Measurements from ENCODE around the gene CCDC57. TPM values are rescaled to one million over a fixed set of nuclear protein-coding genes. Genes with fewer than 3 reads are reported as not detected.

CCDC57 gene
- polyA plus RNA-seq, 1 donor (not counting 4 experiments of a cell fraction or from before 2014, with no cell fraction given): 19.2 TPM

DNA sequence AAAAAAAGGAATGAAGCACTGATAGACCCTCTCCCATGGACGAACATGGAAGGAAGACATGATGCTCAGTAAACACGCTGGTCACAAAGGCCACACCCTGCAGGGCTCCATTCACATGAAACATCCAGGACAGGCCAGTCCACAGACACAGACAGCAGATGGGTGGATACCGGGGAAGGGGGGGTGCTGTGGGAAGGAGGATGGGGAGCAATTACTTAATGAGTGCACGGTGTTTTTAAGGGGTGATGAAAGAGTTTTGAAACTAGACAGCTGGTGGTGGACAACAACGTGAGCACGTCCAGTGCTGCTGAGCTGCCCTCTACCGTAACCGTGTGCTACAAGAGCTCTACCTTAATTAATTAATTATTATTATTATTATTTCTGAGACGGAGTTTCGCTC is 10.2 kb upstream of the CCDC57 start:
- Histone ChIP-seq H3K79me2 (ENCODE audit: control insufficient read depth, insufficient read depth, low read length) (no peaks in the 10 kb centered on the region), H3K4me2 (ENCODE audit: control insufficient read depth, extremely low read depth, insufficient read depth, low read depth, low read length) (no peak overlapping the region), H4K20me1 (ENCODE audit: control insufficient read depth, extremely low read depth, insufficient read depth, low read length) (no peaks in the 10 kb centered on the region), H3K4me1 (ENCODE audit: control insufficient read depth, extremely low read depth, insufficient read depth, low read length) (peaks cover 4% of the 10 kb centered on the region), H3K9me1 (ENCODE audit: control insufficient read depth, extremely low read depth, insufficient read depth, low read length) (no peaks in the 10 kb centered on the region), H3K27me3 (ENCODE audit: control insufficient read depth, extremely low read depth, insufficient read depth, low read length) (no peaks in the 10 kb centered on the region), H3K9me3 (ENCODE audit: control insufficient read depth, low read depth, low read length) (no peaks in the 10 kb centered on the region), H3K4me3 (ENCODE audit: control insufficient read depth in 2 of 3, extremely low read depth in 1 of 3, insufficient read depth in 2 of 3, low read depth in 1 of 3, low read length in 3 of 3) (no peak overlapping the region), H3K36me3 (ENCODE audit: control insufficient read depth in 2 of 2, extremely low read depth in 1 of 2, insufficient read depth in 2 of 2, low read length in 2 of 2) (no peaks in the 10 kb centered on the region), H2AFZ (ENCODE audit: control insufficient read depth, low read length) (no peak overlapping the region), H3K27ac (ENCODE audit: control insufficient read depth, insufficient read depth, low read length) (no peak overlapping the region), H3K9ac (ENCODE audit: control insufficient read depth, extremely low read depth, insufficient read depth, low read length) (no peak overlapping the region)
- dilution Hi-C loops (cut with MboI; ENCODE audit: extremely low pct_ligation_motif_present, low sequenced_read_pairs): no loop called here
- TF ChIP-seq, protein P1, sequence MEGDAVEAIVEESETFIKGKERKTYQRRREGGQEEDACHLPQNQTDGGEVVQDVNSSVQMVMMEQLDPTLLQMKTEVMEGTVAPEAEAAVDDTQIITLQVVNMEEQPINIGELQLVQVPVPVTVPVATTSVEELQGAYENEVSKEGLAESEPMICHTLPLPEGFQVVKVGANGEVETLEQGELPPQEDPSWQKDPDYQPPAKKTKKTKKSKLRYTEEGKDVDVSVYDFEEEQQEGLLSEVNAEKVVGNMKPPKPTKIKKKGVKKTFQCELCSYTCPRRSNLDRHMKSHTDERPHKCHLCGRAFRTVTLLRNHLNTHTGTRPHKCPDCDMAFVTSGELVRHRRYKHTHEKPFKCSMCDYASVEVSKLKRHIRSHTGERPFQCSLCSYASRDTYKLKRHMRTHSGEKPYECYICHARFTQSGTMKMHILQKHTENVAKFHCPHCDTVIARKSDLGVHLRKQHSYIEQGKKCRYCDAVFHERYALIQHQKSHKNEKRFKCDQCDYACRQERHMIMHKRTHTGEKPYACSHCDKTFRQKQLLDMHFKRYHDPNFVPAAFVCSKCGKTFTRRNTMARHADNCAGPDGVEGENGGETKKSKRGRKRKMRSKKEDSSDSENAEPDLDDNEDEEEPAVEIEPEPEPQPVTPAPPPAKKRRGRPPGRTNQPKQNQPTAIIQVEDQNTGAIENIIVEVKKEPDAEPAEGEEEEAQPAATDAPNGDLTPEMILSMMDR (optimal IDR thresholded peaks at IDR 0.05 in 1 of 3, IDR thresholded peaks at IDR 0.05 in 1 of 3, conservative IDR thresholded peaks at IDR 0.05 in 1 of 3; ENCODE audit: extremely low read depth in 1 of 3, insufficient read depth in 2 of 3, low read length in 3 of 3): no peak
- no peak for FAIRE-seq
- no peak for DNase-seq (ENCODE audit: low read depth, low spot score)

DNA sequence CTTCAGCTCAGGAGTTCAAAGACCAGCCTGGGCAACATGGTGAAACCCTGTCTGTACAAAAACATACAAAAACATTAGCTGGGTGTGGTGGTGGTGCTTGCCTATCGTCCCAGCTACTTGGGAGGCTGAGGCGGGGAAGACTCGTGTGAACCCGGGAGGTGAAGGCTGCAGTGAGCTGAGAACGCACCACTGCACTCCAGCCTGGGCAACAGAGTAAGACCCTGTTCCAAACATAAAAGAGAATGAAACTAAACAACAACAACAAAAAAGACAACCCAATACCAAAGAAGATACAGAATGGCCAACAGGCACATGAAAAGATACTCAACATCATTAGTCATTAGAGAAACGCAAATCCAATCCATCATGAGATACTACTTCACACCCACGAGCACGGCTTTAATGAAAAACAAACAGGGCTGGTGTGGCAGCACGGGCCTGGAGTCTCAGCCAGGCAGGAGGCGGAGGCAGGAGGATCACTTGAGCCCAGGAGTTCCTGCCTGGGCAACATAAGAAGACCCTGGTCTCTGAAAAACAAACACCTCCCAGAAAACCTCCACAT is 8.8 kb upstream of the CCDC57 start:
- DNase-seq (ENCODE audit: low read depth, low spot score) (no peak), FAIRE-seq (no peak)
- Histone ChIP-seq H3K4me2 (ENCODE audit: control insufficient read depth, extremely low read depth, insufficient read depth, low read depth, low read length) (no peak overlapping the region), H2AFZ (ENCODE audit: control insufficient read depth, low read length) (no peak overlapping the region), H3K9me1 (ENCODE audit: control insufficient read depth, extremely low read depth, insufficient read depth, low read length) (no peaks in the 10 kb centered on the region), H3K4me3 (ENCODE audit: control insufficient read depth in 2 of 3, extremely low read depth in 1 of 3, insufficient read depth in 2 of 3, low read depth in 1 of 3, low read length in 3 of 3) (no peak overlapping the region), H3K79me2 (ENCODE audit: control insufficient read depth, insufficient read depth, low read length) (no peaks in the 10 kb centered on the region), H3K9me3 (ENCODE audit: control insufficient read depth, low read depth, low read length) (no peaks in the 10 kb centered on the region), H4K20me1 (ENCODE audit: control insufficient read depth, extremely low read depth, insufficient read depth, low read length) (no peaks in the 10 kb centered on the region), H3K36me3 (ENCODE audit: control insufficient read depth in 2 of 2, extremely low read depth in 1 of 2, insufficient read depth in 2 of 2, low read length in 2 of 2) (no peaks in the 10 kb centered on the region), H3K9ac (ENCODE audit: control insufficient read depth, extremely low read depth, insufficient read depth, low read length) (no peak overlapping the region), H3K27ac (ENCODE audit: control insufficient read depth, insufficient read depth, low read length) (no peak overlapping the region), H3K27me3 (ENCODE audit: control insufficient read depth, extremely low read depth, insufficient read depth, low read length) (no peaks in the 10 kb centered on the region), H3K4me1 (ENCODE audit: control insufficient read depth, extremely low read depth, insufficient read depth, low read length) (peaks cover 16% of the 10 kb centered on the region)
- dilution Hi-C loops (cut with MboI; ENCODE audit: extremely low pct_ligation_motif_present, low sequenced_read_pairs): no loop called here
- TF ChIP-seq EZH2 (IDR thresholded peaks at IDR 0.05; ENCODE audit: low read length): no peak
- TF ChIP-seq, protein P1 (optimal IDR thresholded peaks at IDR 0.05 in 1 of 3, IDR thresholded peaks at IDR 0.05 in 1 of 3, conservative IDR thresholded peaks at IDR 0.05 in 1 of 3; ENCODE audit: extremely low read depth in 1 of 3, insufficient read depth in 2 of 3, low read length in 3 of 3): no peak

All from keratinocyte (primary cell).